ENCODE data around the gene TMEM11. TPM values are rescaled to one million over a fixed set of nuclear protein-coding genes. Genes with fewer than 3 reads are reported as not detected.

The TMEM11 gene
- total and polyA plus RNA-seq, 2 of the 4 experiments (the other 2 are of a cell fraction) = 19.9 to 44.7 TPM

- no peak overlapping the region for H3K14ac ChIP-seq (replicated peaks; ENCODE audit: low read depth, low read length)
- intact Hi-C loops (cut with micrococcal nuclease) (no loop called here), in situ Hi-C loops (cut with MboI; ENCODE audit: low sequenced_read_pairs) (no loop called here), dilution Hi-C loops (cut with HindIII; ENCODE audit: low sequenced_read_pairs, unreplicated experiment) (no loop called here)
- H4K8ac ChIP-seq (ENCODE audit: low read depth in 2 of 2, low read length in 2 of 2) = no peak overlapping the region
- H4K5ac ChIP-seq (ENCODE audit: low read depth, low read length) = no peak overlapping the region
- BruUV-seq (replicated peaks) = no TSS peak
- ChIA-PET POLR2A (ENCODE audit: unreplicated experiment) (interaction anchor here (0.6 kb wide), 1 partner anchor 9 kb away, joined by 7 read pairs; no protein-coding TSS in a partner anchor), CTCF (no interaction called here)
- TF ChIP-seq RFX5 (IDR thresholded peaks at IDR 0.05; ENCODE audit: low read depth, low read length) (no peak), FOS (IDR thresholded peaks at IDR 0.05; ENCODE audit: low read depth, low read length) (no peak), BHLHE40 (IDR thresholded peaks at IDR 0.05; ENCODE audit: low read depth, low read length) (no peak), USF2 (IDR thresholded peaks at IDR 0.05; ENCODE audit: low read depth, low read length) (no peak), POLR2A (IDR thresholded peaks at IDR 0.05; ENCODE audit: low read depth, low read length) (no peak), SMC3 (IDR thresholded peaks at IDR 0.05; ENCODE audit: low read depth, low read length) (no peak), NFE2L2 (IDR thresholded peaks at IDR 0.05; ENCODE audit: low read depth, low read length) (no peak)
- no peak overlapping the region for H3K9ac ChIP-seq (ENCODE audit: low read depth, low read length)
- H2AK9ac ChIP-seq (replicated peaks; ENCODE audit: low read depth, low read length, poor library complexity) = no peak overlapping the region
- H3K18ac ChIP-seq (ENCODE audit: low read depth, low read length) = no peak overlapping the region
- H3K9me1 ChIP-seq (ENCODE audit: insufficient read depth, low read length) = no peaks in the 10 kb centered on the region
- H3K27ac ChIP-seq (ENCODE audit: insufficient read depth, low read length) = no peak overlapping the region
- 70% methylated on average over 6 of the region's 11 CpGs; no CpG with 5 or more reads in 1 of the 2 experiments for WGBS, 2 experiments (ENCODE audit: extremely low coverage in 2 of 2, insufficient read length in 1 of 2)
- H2AFZ ChIP-seq (replicated peaks; ENCODE audit: low read length, poor library complexity) = no peak overlapping the region
- H3K36me3 ChIP-seq (ENCODE audit: control insufficient read depth, insufficient read depth, low read length) = peaks cover 7% of the 10 kb centered on the region; the same call in 1 of the 2 replicates
- no peaks in the 10 kb centered on the region; the same call in 1 of the 2 replicates for H4K20me1 ChIP-seq (ENCODE audit: insufficient read depth, low read length)
- no peak overlapping the region for H2BK5ac ChIP-seq (ENCODE audit: low read depth, low read length, poor library complexity, severe bottlenecking)
- no peaks in the 10 kb centered on the region for H3K79me1 ChIP-seq (ENCODE audit: low read depth in 1 of 2, low read length in 2 of 2)
- H4K91ac ChIP-seq (ENCODE audit: insufficient read depth, low read depth, low read length) = no peak overlapping the region
- H2BK20ac ChIP-seq (ENCODE audit: low read depth, low read length) = no peak overlapping the region
- H3K4me2 ChIP-seq (ENCODE audit: low read depth, low read length) = no peak overlapping the region
- DNase-seq = no peak
- no peak overlapping the region for H2BK120ac ChIP-seq (ENCODE audit: low read depth, low read length)
- H3K9me3 ChIP-seq (ENCODE audit: control insufficient read depth, insufficient read depth, low read length) = no peaks in the 10 kb centered on the region
- 0 out of 2 replicates have a peak, but pooled peaks cover 1% of the 10 kb centered on the region for H3K4me1 ChIP-seq (ENCODE audit: control insufficient read depth, insufficient read depth, low read length)
- H3K27me3 ChIP-seq (ENCODE audit: control insufficient read depth, insufficient read depth, low read length) = no peaks in the 10 kb centered on the region
- no peak overlapping the region for H3K23ac ChIP-seq (ENCODE audit: low read depth, low read length)
- no peak overlapping the region for H3K4ac ChIP-seq (ENCODE audit: low read depth, low read length)
- no peak overlapping the region for H3K4me3 ChIP-seq (ENCODE audit: insufficient read depth, low read depth, low read length)
- H3K56ac ChIP-seq (ENCODE audit: extremely low read depth, insufficient read depth, low read length) = no peak overlapping the region
- H2AK5ac ChIP-seq (ENCODE audit: low read depth, low read length) = no peak overlapping the region
- H2BK15ac ChIP-seq (ENCODE audit: low read depth, low read length) = no peak overlapping the region
- ATAC-seq (ENCODE audit: low read depth) = peak; percentile 52
Observed at GRCh38 chr17:21242026-21242697, 28.2 kb upstream of the TMEM11 start.

Measured in IMR-90 (cell line).